HL-60 (cell line): ENCODE data around the gene SETD7.

ENCODE experiments used
- DNase-seq, 2 experiments: peaks; one replicate each; pipeline ENCODE4 v3.0.0-alpha.2; 2010 to 2020; ENCODE audit warnings: low read depth in 1 of 2, low spot score in 1 of 2
- H3K27ac ChIP-seq: fragments of 250-450 bp; sonication (Bioruptor Pico); replicated peaks from 2 replicates; pipeline ENCODE4 v1.5.1; 2020; ENCODE audit warnings: mild to moderate bottlenecking, moderate library complexity
- H3K27me3 ChIP-seq: fragments of 250-450 bp; sonication (Bioruptor Pico); 2 replicates; pipeline ENCODE4 v1.5.1; 2021; ENCODE audit warnings: mild to moderate bottlenecking, moderate library complexity; ENCODE audit not compliant: insufficient read depth, poor library complexity, severe bottlenecking
- H3K4me3 ChIP-seq: replicated peaks from 2 replicates; pipeline ENCODE4 v1.5.1; 2011; ENCODE audit warnings: mild to moderate bottlenecking, control low read depth, low read length; ENCODE audit not compliant: insufficient read depth
- GABPA ChIP-seq: IDR thresholded peaks from 2 replicates; pipeline ENCODE4 v1.6.1; 2012; ENCODE audit warnings: low read depth
- POLR2AphosphoS5 ChIP-seq: IDR thresholded peaks from 2 replicates; pipeline ENCODE4 v1.6.1; 2012; ENCODE audit warnings: low read depth
- SPI1 ChIP-seq: IDR thresholded peaks from 2 replicates; pipeline ENCODE4 v1.6.1; 2012; ENCODE audit warnings: low read depth, mild to moderate bottlenecking, borderline replicate concordance
- TF ChIP-seq, protein P1 (sequence below): IDR thresholded peaks from one replicate; pipeline ENCODE4 v1.5.1; 2011; ENCODE audit warnings: low read length, control low read depth, inconsistent platforms; ENCODE audit not compliant: insufficient read depth
- TF ChIP-seq, protein P2 (sequence below): IDR thresholded peaks from 2 replicates; pipeline ENCODE4 v1.6.1; 2012; ENCODE audit warnings: low read depth; ENCODE audit not compliant: insufficient replicate concordance

SETD7 gene

DNA sequence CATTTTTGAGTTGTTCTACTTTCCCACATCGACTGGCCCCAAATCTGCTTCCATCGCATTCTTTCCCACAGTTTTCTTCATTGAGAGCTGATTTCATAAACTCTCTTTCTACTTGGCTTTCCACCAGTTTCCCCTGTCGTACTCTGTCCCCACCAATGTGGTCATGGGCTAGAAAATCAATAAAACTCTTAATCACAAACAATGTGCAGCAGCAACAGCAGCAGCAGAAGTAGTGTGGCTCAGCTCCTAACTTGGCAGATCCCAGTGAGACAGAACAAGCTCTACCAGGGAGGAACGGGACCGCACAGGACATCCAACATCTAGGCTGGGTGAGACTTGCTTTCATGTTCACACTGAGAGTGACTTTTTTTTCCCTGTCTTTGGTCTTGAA, 3.1 kb upstream of the SETD7 start:
- no peak for DNase-seq
- H3K27ac ChIP-seq, result no peak overlapping the region; the same call in 1 of the 2 replicates
- H3K27me3 ChIP-seq, result no peaks in the 10 kb centered on the region
- TF ChIP-seq SPI1 (no peak), POLR2AphosphoS5 (no peak), GABPA (no peak)
- TF ChIP-seq, protein P1, sequence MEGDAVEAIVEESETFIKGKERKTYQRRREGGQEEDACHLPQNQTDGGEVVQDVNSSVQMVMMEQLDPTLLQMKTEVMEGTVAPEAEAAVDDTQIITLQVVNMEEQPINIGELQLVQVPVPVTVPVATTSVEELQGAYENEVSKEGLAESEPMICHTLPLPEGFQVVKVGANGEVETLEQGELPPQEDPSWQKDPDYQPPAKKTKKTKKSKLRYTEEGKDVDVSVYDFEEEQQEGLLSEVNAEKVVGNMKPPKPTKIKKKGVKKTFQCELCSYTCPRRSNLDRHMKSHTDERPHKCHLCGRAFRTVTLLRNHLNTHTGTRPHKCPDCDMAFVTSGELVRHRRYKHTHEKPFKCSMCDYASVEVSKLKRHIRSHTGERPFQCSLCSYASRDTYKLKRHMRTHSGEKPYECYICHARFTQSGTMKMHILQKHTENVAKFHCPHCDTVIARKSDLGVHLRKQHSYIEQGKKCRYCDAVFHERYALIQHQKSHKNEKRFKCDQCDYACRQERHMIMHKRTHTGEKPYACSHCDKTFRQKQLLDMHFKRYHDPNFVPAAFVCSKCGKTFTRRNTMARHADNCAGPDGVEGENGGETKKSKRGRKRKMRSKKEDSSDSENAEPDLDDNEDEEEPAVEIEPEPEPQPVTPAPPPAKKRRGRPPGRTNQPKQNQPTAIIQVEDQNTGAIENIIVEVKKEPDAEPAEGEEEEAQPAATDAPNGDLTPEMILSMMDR, result no peak
- TF ChIP-seq, protein P2, sequence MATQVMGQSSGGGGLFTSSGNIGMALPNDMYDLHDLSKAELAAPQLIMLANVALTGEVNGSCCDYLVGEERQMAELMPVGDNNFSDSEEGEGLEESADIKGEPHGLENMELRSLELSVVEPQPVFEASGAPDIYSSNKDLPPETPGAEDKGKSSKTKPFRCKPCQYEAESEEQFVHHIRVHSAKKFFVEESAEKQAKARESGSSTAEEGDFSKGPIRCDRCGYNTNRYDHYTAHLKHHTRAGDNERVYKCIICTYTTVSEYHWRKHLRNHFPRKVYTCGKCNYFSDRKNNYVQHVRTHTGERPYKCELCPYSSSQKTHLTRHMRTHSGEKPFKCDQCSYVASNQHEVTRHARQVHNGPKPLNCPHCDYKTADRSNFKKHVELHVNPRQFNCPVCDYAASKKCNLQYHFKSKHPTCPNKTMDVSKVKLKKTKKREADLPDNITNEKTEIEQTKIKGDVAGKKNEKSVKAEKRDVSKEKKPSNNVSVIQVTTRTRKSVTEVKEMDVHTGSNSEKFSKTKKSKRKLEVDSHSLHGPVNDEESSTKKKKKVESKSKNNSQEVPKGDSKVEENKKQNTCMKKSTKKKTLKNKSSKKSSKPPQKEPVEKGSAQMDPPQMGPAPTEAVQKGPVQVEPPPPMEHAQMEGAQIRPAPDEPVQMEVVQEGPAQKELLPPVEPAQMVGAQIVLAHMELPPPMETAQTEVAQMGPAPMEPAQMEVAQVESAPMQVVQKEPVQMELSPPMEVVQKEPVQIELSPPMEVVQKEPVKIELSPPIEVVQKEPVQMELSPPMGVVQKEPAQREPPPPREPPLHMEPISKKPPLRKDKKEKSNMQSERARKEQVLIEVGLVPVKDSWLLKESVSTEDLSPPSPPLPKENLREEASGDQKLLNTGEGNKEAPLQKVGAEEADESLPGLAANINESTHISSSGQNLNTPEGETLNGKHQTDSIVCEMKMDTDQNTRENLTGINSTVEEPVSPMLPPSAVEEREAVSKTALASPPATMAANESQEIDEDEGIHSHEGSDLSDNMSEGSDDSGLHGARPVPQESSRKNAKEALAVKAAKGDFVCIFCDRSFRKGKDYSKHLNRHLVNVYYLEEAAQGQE, result no peak
- H3K4me3 ChIP-seq, result no peak overlapping the region

DNA sequence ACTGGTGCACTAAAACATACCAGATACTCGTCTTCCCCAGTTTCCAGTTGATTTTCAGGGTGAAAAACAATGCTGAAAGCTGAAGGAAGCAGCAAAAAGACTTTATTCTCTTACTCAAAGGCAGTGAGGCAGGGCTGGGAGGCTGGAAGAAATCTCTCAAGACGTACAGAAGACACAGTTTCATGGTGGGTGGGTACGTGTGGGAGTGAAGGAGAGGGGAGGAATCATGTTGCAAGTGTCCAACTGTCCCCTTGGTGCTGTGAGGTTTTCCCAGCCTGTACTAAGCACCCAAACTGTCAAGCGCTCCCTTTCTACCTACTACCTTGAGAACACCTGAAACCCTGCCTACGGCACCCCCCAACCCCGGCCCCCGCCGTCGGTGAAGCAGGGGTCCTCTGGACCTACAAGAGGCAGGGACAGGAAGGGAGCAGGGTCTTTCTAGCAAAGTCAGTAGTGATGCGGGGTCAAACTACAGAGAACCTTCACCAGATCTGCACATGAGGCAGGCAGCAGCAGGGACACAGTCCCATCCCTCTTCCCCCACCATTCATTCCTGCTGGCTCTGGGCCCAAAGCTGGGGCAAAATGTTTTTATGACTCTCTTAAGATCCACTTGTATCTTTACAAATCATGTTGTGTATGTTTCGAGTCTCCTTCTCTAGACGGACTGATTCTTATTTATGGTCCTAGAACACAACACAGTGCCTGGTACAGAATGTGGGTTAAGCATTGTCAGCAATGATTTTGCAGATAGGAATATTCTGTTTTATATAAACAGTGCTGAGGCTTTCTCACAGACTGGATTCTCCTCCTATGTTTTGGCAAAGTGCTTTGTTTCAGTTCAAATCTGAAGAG, 2.4 kb upstream of the SETD7 start:
- Histone ChIP-seq H3K27me3 (no peaks in the 10 kb centered on the region), H3K4me3 (no peak overlapping the region), H3K27ac (no peak overlapping the region)
- TF ChIP-seq POLR2AphosphoS5, result no peak
- TF ChIP-seq, protein P2, result no peak
- TF ChIP-seq SPI1, result no peak
- no peak for TF ChIP-seq GABPA
- TF ChIP-seq, protein P1, result no peak
- DNase-seq, result no peak

DNA sequence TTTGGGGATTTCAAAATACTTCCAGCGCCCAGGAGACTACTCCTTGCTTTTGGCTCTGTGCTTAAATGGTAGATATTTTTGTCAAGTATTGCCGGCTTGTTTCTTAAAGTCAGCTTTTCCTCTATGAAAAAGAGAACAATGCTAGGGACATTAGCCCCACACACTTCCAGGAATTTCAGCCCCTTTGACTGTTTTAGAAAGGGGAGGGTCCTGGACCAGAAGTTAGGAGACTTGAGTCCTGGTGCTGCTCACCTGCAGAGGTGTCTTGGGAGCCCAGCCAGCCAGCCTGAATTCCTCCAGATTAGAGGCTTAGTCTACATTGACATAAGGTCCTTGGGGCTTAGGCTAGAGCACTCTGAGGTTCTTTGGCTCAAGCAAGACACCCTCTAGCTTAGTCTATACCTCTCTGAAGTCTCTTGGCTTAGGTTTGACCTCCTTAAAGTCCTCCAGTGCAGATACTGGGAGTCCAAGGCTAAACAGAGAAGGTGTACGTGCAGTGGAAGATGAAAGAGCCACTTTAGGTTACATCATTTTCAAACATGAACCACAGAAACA, 1.6 kb upstream of the SETD7 start:
- Histone ChIP-seq H3K27me3 (no peaks in the 10 kb centered on the region), H3K27ac (peak overlapping the region; percentile 73), H3K4me3 (no peak overlapping the region)
- DNase-seq, result no peak
- TF ChIP-seq, protein P1, result no peak
- TF ChIP-seq POLR2AphosphoS5, result no peak
- no peak for TF ChIP-seq SPI1
- TF ChIP-seq GABPA, result no peak
- TF ChIP-seq, protein P2, result no peak
